NCI-H128 (cell line): ENCODE data around the gene DUOX2.
"Not testable (repeated sequence)": the region's sequence is repeated elsewhere in the genome, so short reads cannot be mapped to it uniquely, and the experiment has no call there.

Experiments
- DNase-seq: peaks from one replicate; lab custom pipeline; 2025; ENCODE audit not compliant: unreplicated experiment; lab: John Stamatoyannopoulos, UW

The DUOX2 gene

GRCh38 chr15:45077391-45077790 lies 36.6 kb downstream of the DUOX2 start:
- DNase-seq, result not testable (repeated sequence)

GRCh38 chr15:45075440-45076320 lies 38.3 kb downstream of the DUOX2 start:
- not testable (repeated sequence) for DNase-seq

- DNase-seq, result not testable (repeated sequence)
These were observed 40.4 kb downstream of the DUOX2 start for GRCh38 chr15:45073602-45074001.

- not testable (repeated sequence) for DNase-seq
These were observed 44.0 kb downstream of the DUOX2 start for GRCh38 chr15:45069942-45070360.

GRCh38 chr15:45064386-45064785 lies 49.6 kb downstream of the DUOX2 start:
- DNase-seq, result no peak

GRCh38 chr15:45062301-45062700 lies 51.7 kb downstream of the DUOX2 start:
- DNase-seq, result not testable (repeated sequence)

GRCh38 chr15:45058690-45059675 lies 55.0 kb downstream of the DUOX2 start:
- DNase-seq, result not testable (repeated sequence)

- DNase-seq, result not testable (repeated sequence)
These were observed 61.3 kb downstream of the DUOX2 start for GRCh38 chr15:45052676-45053075.

GRCh38 chr15:45050587-45050986 lies 63.4 kb downstream of the DUOX2 start:
- DNase-seq, result no peak

GRCh38 chr15:45048794-45049631 lies 65.0 kb downstream of the DUOX2 start:
- DNase-seq, result no peak

- not testable (repeated sequence) for DNase-seq
These were observed 65.6 kb downstream of the DUOX2 start for GRCh38 chr15:45048449-45048793.

GRCh38 chr15:45044270-45044669 lies 69.7 kb downstream of the DUOX2 start:
- not testable (repeated sequence) for DNase-seq

GRCh38 chr15:45042859-45043258 lies 71.1 kb downstream of the DUOX2 start:
- DNase-seq, result not testable (repeated sequence)
